ENCODE measurements around the gene UVRAG.

GRCh38 chr11:75789521-75789920 is 25.5 kb upstream of the UVRAG start:
- TF ChIP-seq SUZ12 (IDR thresholded peaks at IDR 0.05; ENCODE audit: extremely low read depth, insufficient read depth, insufficient read length), result no peak
- TF ChIP-seq YY1 (IDR thresholded peaks at IDR 0.05; ENCODE audit: insufficient read depth, insufficient read length), result no peak
- no peak for TF ChIP-seq ZNF274 (IDR thresholded peaks at IDR 0.05; ENCODE audit: low read depth, low read length)
